Brain microvascular endothelial cell (primary cell): Measurements from ENCODE around the gene POLR3H.

Source experiments
- DNase-seq: peaks from one replicate; pipeline ENCODE4 v3.0.0-alpha.2; 2020
- H3K27ac ChIP-seq: fragments of 250-450 bp; sonication (Bioruptor Pico); 2 replicates; pipeline ENCODE4 v1.5.1; 2020; ENCODE audit warnings: mild to moderate bottlenecking, moderate library complexity
- H3K27me3 ChIP-seq: fragments of 250-450 bp; sonication (Bioruptor Pico); replicated peaks from 2 replicates; pipeline ENCODE4 v1.5.1; 2020; ENCODE audit warnings: mild to moderate bottlenecking
- H3K36me3 ChIP-seq: fragments of 250-450 bp; sonication (Bioruptor Pico); replicated peaks from 2 replicates; pipeline ENCODE4 v1.5.1; 2020; ENCODE audit warnings: mild to moderate bottlenecking
- H3K4me3 ChIP-seq: 2 replicates; pipeline ENCODE4 v1.5.1; 2011; ENCODE audit warnings: low read depth, mild to moderate bottlenecking, control low read depth, low read length, moderate library complexity
- CTCF ChIP-seq: IDR thresholded peaks from 2 replicates; pipeline ENCODE4 v1.5.1; 2011; ENCODE audit warnings: low read depth, mild to moderate bottlenecking, moderate library complexity, low read length, control low read depth, inconsistent platforms; ENCODE audit errors: missing control alignments
- in situ Hi-C: cut with HindIII; loops from 2 replicates; pipeline ENCODE4 v1.10.0; 2017; ENCODE audit warnings: low sequenced_read_pairs, low pct_ligation_motif_present

The POLR3H gene

GRCh38 chr22:41542224-41542623 lies 2.0 kb downstream of the POLR3H start:
- no peak overlapping the region for H3K27ac ChIP-seq
- H3K36me3 ChIP-seq, result peaks cover 7% of the 10 kb centered on the region
- no peak overlapping the region for H3K4me3 ChIP-seq
- TF ChIP-seq CTCF, result no peak
- DNase-seq, result no peak
- H3K27me3 ChIP-seq, result no peaks in the 10 kb centered on the region
- in situ Hi-C loops, result no loop called here

DNA sequence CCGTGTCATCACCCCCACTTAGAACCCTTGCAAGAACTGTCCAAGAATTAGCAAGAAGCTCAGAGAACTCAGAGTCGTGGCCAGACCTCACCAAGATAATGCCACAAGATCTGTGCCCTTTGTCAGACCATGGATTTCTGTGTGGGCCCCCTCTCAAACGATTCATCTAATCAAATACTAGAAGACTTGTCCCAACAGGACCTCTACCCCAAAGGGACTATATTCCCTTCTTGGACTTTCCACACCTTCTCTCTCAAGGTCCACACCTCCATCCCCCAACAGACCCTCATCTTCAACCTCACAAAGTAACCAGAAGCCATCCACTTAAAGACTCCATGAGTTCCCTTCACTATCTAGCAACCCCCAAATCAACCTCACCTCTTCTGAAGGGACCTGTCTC lies 2.8 kb downstream of the POLR3H start:
- H3K27me3 ChIP-seq, result no peaks in the 10 kb centered on the region
- TF ChIP-seq CTCF, result no peak
- peaks cover 7% of the 10 kb centered on the region for H3K36me3 ChIP-seq
- no peak for DNase-seq
- H3K27ac ChIP-seq, result no peak overlapping the region
- in situ Hi-C loops, result no loop called here
- H3K4me3 ChIP-seq, result no peak overlapping the region

DNA sequence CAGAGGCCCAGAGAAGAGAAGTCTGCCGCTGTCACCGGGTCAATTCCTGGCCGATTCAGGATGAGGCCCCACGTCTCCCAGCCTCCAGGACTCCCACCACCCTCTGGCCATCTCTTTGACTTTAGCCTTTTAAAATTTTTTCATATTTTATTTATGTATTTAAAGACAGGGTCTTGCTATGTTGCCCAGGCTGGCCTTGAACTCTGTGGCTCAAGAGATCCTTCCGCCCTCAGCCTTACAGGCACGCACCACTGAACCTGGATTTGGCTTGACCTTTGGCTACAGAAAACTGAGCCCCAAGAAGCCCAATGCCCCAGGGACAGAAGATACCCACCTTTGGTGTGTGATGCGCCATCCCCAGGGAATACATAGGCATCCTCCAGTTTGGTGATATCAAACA lies 3.9 kb downstream of the POLR3H start:
- no peak for DNase-seq
- H3K27ac ChIP-seq, result no peak overlapping the region
- in situ Hi-C loops, result no loop called here
- peaks cover 7% of the 10 kb centered on the region for H3K36me3 ChIP-seq
- TF ChIP-seq CTCF, result no peak
- H3K4me3 ChIP-seq, result no peak overlapping the region
- H3K27me3 ChIP-seq, result no peaks in the 10 kb centered on the region

DNA sequence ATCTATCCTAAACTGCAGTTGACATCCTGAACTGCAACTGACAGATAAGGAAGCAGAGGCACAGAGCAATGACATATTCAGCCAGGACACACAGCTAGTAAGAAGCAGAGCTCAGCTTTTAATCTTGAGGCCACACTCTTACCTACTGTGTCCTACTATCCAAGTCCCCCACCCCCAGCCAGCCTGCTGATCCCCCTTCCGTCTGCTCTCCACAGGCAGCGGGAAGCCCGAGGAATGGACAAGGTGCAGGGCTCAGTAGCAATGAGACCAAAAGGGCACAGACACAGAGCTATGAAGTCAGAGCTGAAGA lies 4.3 kb downstream of the POLR3H start:
- peaks cover 7% of the 10 kb centered on the region for H3K36me3 ChIP-seq
- no peak for TF ChIP-seq CTCF
- in situ Hi-C loops, result no loop called here
- no peak overlapping the region for H3K27ac ChIP-seq
- DNase-seq, result no peak
- no peaks in the 10 kb centered on the region for H3K27me3 ChIP-seq
- H3K4me3 ChIP-seq, result no peak overlapping the region

DNA sequence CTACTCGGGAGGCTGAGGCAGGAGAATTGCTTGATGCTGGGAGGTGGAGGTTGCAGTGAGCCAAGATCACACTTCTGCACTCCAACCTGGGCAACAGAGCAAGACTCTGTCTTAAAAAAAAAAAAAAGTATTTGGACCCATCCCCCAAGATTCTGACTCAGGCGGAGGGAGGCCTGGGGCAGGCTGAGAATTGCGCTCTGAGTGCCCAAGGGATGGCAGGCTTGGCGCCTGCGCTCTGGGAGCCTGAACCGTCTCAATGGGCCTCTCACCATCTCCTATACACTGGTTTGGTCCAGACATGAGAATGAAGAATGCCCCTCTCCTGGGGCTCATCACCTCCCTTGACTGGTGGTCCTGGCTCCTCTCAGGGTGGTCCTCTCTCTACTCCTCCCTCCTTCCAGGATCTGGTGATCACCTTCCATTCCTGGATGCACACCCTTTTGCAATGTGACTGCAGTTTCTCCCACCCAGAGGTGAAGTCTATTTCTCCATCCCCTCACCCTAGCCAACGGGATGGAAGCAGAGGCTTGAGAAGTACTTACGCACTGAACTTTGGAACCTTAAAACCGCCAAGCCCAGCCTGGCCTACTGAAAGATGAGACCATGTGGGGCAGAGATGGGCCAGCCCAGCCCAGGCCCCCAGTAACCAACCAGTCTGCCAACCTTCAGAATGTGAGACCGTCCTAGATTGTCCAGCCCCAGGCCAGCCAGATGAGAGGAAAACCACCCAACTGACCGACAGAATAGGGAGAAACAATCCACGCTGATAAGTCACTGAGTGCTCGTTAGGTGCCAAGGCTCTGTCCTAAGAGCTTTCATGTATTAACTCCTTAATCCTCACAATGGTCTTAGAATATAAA lies 4.9 kb downstream of the POLR3H start:
- in situ Hi-C loops, result no loop called here
- no peak for TF ChIP-seq CTCF
- DNase-seq, result no peak
- H3K36me3 ChIP-seq, result peaks cover 7% of the 10 kb centered on the region
- no peak overlapping the region for H3K4me3 ChIP-seq
- H3K27me3 ChIP-seq, result no peaks in the 10 kb centered on the region
- no peak overlapping the region for H3K27ac ChIP-seq

DNA sequence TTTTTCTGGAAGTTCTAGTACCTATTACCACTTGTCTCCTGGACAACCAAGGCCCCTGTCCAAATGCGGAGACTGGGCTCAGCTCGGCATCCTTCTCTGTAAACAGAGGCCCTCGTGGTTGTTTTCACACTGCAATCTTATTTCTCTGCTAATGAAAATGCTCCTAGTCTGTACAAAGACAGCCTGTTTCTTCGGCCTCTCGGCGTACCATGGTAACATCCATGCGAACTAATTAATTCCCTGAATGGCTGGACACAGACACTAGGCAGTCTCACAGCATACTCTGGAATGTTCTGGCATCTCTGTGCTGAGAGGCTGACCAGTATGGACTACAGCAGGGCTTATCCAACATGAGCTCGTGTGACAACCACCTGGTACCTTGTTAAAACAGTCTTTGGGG lies 5.7 kb downstream of the POLR3H start:
- no peak for TF ChIP-seq CTCF
- Histone ChIP-seq H3K4me3 (no peak overlapping the region), H3K27ac (no peak overlapping the region), H3K27me3 (no peaks in the 10 kb centered on the region), H3K36me3 (peaks cover 9% of the 10 kb centered on the region)
- no peak for DNase-seq
- in situ Hi-C loops, result no loop called here
